ENCODE results near the gene PTPRD.

GRCh38 chr9:8757881-8758280 lies 1854.9 kb downstream of the PTPRD start:
- TF ChIP-seq CTCF (IDR thresholded peaks at IDR 0.05) (no peak), EZH2 (IDR thresholded peaks at IDR 0.05; ENCODE audit: borderline replicate concordance, insufficient read depth, low read depth, low read length, poor library complexity, severe bottlenecking) (no peak)

Measured in B cell (primary cell).